ENCODE data around the gene GIT2.

The GIT2 gene

GRCh38 chr12:110033888-110034287 is 37.7 kb upstream of the GIT2 start:
- no peak for DNase-seq (ENCODE audit: low read depth)
- no peak for TF ChIP-seq CTCF (conservative IDR thresholded peaks at IDR 0.05; ENCODE audit: low read depth, low read length)
- H3K4me3 ChIP-seq (ENCODE audit: low read length), result no peak overlapping the region

GRCh38 chr12:110029290-110029815 is 33.2 kb upstream of the GIT2 start:
- no peak for TF ChIP-seq CTCF (conservative IDR thresholded peaks at IDR 0.05; ENCODE audit: low read depth, low read length)
- no peak overlapping the region for H3K4me3 ChIP-seq (ENCODE audit: low read length)

GRCh38 chr12:110028323-110028722 is 32.2 kb upstream of the GIT2 start:
- no peak for DNase-seq (ENCODE audit: low read depth)
- TF ChIP-seq CTCF (conservative IDR thresholded peaks at IDR 0.05; ENCODE audit: low read depth, low read length), result no peak
- no peak overlapping the region for H3K4me3 ChIP-seq (ENCODE audit: low read length)

More at GRCh38 chr12:110029290-110029815, 33.2 kb upstream of the GIT2 start:
- no peak for DNase-seq (ENCODE audit: low read depth)

- H3K4me3 ChIP-seq (ENCODE audit: low read length), result no peak overlapping the region
- no peak for TF ChIP-seq CTCF (conservative IDR thresholded peaks at IDR 0.05; ENCODE audit: low read depth, low read length)
- no peak for DNase-seq (ENCODE audit: low read depth)
These were observed 27.9 kb upstream of the GIT2 start for GRCh38 chr12:110024051-110024450.

- DNase-seq (ENCODE audit: low read depth), result no peak
- H3K4me3 ChIP-seq (ENCODE audit: low read length), result no peak overlapping the region
These were observed 27.2 kb upstream of the GIT2 start for GRCh38 chr12:110023059-110023980.

GRCh38 chr12:110020956-110021355 is 24.8 kb upstream of the GIT2 start:
- no peak overlapping the region for H3K4me3 ChIP-seq (ENCODE audit: low read length)
- TF ChIP-seq CTCF (conservative IDR thresholded peaks at IDR 0.05; ENCODE audit: low read depth, low read length), result no peak
- no peak for DNase-seq (ENCODE audit: low read depth)

More at GRCh38 chr12:110023059-110023980, 27.2 kb upstream of the GIT2 start:
- TF ChIP-seq CTCF (conservative IDR thresholded peaks at IDR 0.05; ENCODE audit: low read depth, low read length), result no peak

GRCh38 chr12:110015132-110015531 is 19.0 kb upstream of the GIT2 start:
- H3K4me3 ChIP-seq (ENCODE audit: low read length), result no peak overlapping the region
- TF ChIP-seq CTCF (conservative IDR thresholded peaks at IDR 0.05; ENCODE audit: low read depth, low read length), result no peak
- no peak for DNase-seq (ENCODE audit: low read depth)
